Mesothelial cell of epicardium (in vitro differentiated cells): Measurements from ENCODE around the gene IYD. TPM values are rescaled to one million over a fixed set of nuclear protein-coding genes. Genes with fewer than 3 reads are reported as not detected.

Experiments used
- DNase-seq, 2 experiments: peaks; one replicate each; pipeline ENCODE4 v3.0.0; 2021; ENCODE audit warnings: low spot score in 2 of 2; ENCODE audit not compliant: unreplicated experiment in 2 of 2
- H3K27ac Mint-ChIP-seq: 2 replicates; pipeline ENCODE4 v1.8.0; 2021; ENCODE audit warnings: mixed read lengths
- H3K27me3 Mint-ChIP-seq: 2 replicates; pipeline ENCODE4 v1.8.0; 2021; ENCODE audit warnings: low read depth, mixed read lengths
- H3K36me3 Mint-ChIP-seq: 2 replicates; pipeline ENCODE4 v1.8.0; 2021; ENCODE audit warnings: mixed read lengths
- H3K4me1 Mint-ChIP-seq: 2 replicates; pipeline ENCODE4 v1.8.0; 2021; ENCODE audit warnings: mixed read lengths
- H3K4me3 Mint-ChIP-seq: 2 replicates; pipeline ENCODE4 v1.8.0; 2021; ENCODE audit warnings: mild to moderate bottlenecking, moderate library complexity, mixed read lengths
- H3K9me3 Mint-ChIP-seq: 2 replicates; pipeline ENCODE4 v1.8.0; 2021; ENCODE audit warnings: mixed read lengths
- total RNA-seq: library from RNA; stranded (reverse); gene quantifications from 3 replicates; pipeline ENCODE4 v1.2.1, GENCODE V29; 2021
- TF ChIP-seq, protein P1 (sequence below): fragments of 200-600 bp; sonication (generic); IDR thresholded peaks from one replicate; pipeline ENCODE4 v1.5.0; 2021; ENCODE audit warnings: antibody characterized with exemption; ENCODE audit not compliant: unreplicated experiment

The IYD gene
- total RNA-seq, 1 donor from 2014 or later: not detected

DNA sequence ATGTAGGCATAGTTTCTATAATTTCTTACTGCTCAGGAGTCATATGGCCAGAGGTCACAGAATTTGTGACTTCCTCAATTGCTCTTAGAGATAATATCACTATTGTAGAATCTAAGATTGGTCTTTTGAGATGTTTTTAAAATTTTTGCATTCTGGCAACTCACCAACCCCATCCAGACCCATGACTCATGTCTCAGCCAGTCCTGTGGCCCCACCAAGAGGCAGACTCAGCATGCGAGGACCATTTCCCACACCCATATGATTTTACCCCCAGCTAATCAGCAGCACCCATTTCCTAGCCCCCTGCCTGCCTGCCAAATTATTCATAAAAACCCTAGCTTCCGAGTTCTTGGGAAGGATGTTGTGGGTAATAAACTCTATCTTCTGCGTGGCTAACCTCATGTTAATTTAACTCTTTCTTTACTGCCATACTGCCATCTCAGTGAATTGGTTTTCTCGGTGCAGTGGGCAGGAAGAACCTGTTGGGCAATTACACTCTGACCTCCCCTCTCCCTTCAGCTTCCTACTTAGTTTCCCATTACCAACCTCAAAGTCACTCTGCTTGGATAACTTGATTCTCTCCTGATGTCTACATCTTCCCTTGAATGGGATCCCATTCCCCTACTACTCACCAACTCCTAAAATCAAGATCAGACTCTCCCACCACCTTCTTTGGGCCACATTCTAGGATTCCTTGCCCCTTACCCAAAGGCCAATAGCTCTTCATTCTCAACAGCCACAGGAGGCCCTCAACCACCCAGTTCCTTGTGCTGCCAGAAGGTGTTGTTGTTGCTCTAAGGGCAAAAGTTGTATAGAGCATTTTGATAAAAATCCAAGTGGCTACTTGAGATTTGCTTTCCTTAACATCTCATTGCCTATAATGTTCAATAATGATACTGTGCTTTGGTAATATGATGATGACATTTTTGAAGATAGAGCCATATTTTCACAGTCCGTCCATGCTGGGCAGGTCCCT is 16.2 kb upstream of the IYD start:
- Mint-ChIP-seq H3K27ac (no peak overlapping the region), H3K27me3 (peaks cover 17% of the 10 kb centered on the region), H3K9me3 (no peaks in the 10 kb centered on the region), H3K4me3 (no peak overlapping the region), H3K4me1 (peaks cover 26% of the 10 kb centered on the region), H3K36me3 (no peaks in the 10 kb centered on the region)
- no peak for DNase-seq
- TF ChIP-seq, protein P1, sequence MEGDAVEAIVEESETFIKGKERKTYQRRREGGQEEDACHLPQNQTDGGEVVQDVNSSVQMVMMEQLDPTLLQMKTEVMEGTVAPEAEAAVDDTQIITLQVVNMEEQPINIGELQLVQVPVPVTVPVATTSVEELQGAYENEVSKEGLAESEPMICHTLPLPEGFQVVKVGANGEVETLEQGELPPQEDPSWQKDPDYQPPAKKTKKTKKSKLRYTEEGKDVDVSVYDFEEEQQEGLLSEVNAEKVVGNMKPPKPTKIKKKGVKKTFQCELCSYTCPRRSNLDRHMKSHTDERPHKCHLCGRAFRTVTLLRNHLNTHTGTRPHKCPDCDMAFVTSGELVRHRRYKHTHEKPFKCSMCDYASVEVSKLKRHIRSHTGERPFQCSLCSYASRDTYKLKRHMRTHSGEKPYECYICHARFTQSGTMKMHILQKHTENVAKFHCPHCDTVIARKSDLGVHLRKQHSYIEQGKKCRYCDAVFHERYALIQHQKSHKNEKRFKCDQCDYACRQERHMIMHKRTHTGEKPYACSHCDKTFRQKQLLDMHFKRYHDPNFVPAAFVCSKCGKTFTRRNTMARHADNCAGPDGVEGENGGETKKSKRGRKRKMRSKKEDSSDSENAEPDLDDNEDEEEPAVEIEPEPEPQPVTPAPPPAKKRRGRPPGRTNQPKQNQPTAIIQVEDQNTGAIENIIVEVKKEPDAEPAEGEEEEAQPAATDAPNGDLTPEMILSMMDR: no peak

DNA sequence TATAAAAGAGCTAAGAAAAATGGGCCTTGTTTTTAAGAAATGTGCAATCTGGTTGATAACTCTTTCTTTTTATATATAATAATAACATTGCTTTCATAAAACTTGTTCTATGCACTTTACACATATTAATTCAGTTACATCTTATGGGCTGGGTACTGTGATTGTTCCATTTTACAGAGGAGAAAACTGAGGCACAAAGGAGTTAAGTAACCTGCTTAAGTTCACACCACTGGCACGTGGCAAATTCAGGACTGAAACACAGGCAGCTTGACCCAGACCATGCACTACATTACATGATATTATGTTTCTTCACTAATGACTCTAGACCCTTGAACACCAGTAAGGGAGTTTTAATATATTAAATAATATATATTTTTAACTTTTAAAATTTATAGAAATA is 15.4 kb upstream of the IYD start:
- H3K27me3 Mint-ChIP-seq: peaks cover 18% of the 10 kb centered on the region
- no peak for DNase-seq
- no peaks in the 10 kb centered on the region for H3K9me3 Mint-ChIP-seq
- H3K4me3 Mint-ChIP-seq: no peak overlapping the region
- TF ChIP-seq, protein P1: no peak
- H3K4me1 Mint-ChIP-seq: peaks cover 29% of the 10 kb centered on the region
- H3K27ac Mint-ChIP-seq: no peak overlapping the region
- H3K36me3 Mint-ChIP-seq: no peaks in the 10 kb centered on the region

DNA sequence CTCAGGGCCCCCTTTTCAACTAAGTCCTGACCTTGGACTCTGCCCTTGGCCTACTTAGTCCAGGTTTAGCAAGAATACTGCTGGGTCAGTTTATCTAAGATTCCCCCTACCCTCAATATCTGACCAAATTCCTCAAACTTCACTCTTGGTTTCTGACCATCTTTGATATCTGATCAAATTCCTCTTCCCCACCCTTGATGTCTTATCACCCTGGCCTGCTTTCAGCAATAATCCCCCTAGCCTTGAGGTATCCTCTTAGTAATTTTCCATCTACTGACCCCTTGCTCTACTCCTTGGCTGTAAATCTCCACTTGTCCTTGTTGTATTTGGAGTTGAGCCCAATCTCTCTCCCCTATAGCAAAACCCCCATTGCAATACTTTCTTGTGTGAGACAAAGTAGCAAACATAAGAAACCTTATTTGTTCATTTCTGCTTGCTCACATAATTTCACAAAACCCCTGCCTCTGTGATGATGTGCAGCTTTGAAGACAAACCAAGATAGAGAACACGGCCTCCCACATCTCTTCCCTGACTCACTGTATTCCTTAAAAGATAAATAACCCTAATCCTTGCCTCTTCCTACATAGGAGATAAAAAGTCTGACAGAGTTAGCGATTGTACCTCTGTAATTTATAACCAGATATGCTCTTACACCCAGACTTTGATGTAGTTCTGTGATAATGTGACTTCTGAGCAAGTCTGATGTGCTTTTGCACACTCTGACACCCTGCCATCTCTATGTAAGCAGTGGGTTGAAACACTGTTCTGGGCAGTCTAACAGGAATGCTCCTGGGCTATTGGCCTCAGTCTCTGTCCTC is 13.8 kb upstream of the IYD start:
- Mint-ChIP-seq H3K9me3 (no peaks in the 10 kb centered on the region), H3K27me3 (peaks cover 17% of the 10 kb centered on the region), H3K27ac (peak overlapping the region; percentile 5), H3K4me1 (peaks cover 29% of the 10 kb centered on the region), H3K4me3 (no peak overlapping the region), H3K36me3 (no peaks in the 10 kb centered on the region)
- no peak for DNase-seq
- TF ChIP-seq, protein P1: no peak

DNA sequence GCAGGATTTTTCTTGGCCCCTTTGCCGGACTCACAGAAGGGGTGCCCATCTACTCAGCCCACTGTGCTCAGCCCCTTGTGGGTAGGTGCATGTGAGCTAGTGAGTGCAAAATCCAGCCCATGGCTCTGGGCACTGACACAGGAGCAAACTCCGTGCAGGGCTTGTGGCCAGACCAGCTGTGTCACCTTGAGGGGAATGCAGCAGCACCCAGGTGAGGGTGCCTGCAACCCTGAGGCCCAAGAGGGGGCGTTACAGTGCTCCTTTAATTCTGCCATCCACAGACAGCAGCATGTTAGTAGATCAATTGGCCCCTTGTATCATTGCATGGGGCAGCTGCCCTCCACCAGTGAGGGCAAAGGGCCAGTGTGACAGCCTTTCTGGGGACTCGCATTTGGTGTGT is 12.9 kb upstream of the IYD start:
- no peak overlapping the region for H3K27ac Mint-ChIP-seq
- H3K9me3 Mint-ChIP-seq: no peaks in the 10 kb centered on the region
- no peak for DNase-seq
- no peak overlapping the region for H3K4me3 Mint-ChIP-seq
- H3K27me3 Mint-ChIP-seq: peaks cover 23% of the 10 kb centered on the region
- no peaks in the 10 kb centered on the region for H3K36me3 Mint-ChIP-seq
- peaks cover 29% of the 10 kb centered on the region for H3K4me1 Mint-ChIP-seq
- TF ChIP-seq, protein P1: no peak

DNA sequence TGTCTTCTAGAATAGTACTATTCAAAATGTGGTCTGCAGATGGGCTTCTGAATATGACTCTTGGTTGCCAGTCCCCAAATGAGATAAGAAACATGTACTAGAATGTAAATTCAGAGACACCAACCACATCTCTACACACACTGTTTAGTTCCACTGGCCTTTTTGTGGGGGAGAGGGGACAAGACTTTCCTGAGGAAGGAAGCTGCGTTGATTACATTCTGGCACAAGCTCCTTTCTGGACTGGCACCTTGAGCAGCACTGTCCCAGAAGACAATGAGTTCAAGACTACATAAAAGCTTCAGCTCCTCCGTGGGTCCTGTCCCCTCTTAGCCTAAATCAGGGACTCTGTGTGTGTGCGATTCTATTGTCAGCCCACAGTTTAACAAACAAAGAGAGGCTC is 6.9 kb upstream of the IYD start:
- no peak overlapping the region for H3K4me3 Mint-ChIP-seq
- H3K27me3 Mint-ChIP-seq: peaks cover 35% of the 10 kb centered on the region
- H3K27ac Mint-ChIP-seq: no peak overlapping the region
- no peaks in the 10 kb centered on the region for H3K9me3 Mint-ChIP-seq
- TF ChIP-seq, protein P1: no peak
- H3K4me1 Mint-ChIP-seq: peaks cover 9% of the 10 kb centered on the region
- no peaks in the 10 kb centered on the region for H3K36me3 Mint-ChIP-seq
- DNase-seq: no peak
